GM12875 (cell line): ENCODE data around the gene MARCHF10.
"Not testable (repeated sequence)": the region's sequence is repeated elsewhere in the genome, so short reads cannot be mapped to it uniquely, and the experiment has no call there.

Experiments used
- H3K4me3 ChIP-seq: one replicate; pipeline ENCODE4 v1.5.1; 2011; ENCODE audit warnings: low read depth, low read length, control low read depth
- CTCF ChIP-seq: IDR thresholded peaks from 2 replicates; pipeline ENCODE4 v1.5.1; 2011; ENCODE audit warnings: low read depth, mild to moderate bottlenecking, control low read depth, inconsistent platforms, low read length, moderate library complexity, borderline replicate concordance; ENCODE audit not compliant: insufficient read depth

MARCHF10 gene

GRCh38 chr17:62793919-62794665 is 14.0 kb downstream of the MARCHF10 start:
- no peak overlapping the region for H3K4me3 ChIP-seq
- no peak for TF ChIP-seq CTCF

- no peak overlapping the region for H3K4me3 ChIP-seq
- TF ChIP-seq CTCF = no peak
Observed at GRCh38 chr17:62792447-62792800, 15.7 kb downstream of the MARCHF10 start.

GRCh38 chr17:62791767-62792446 is 16.2 kb downstream of the MARCHF10 start:
- TF ChIP-seq CTCF = no peak
- no peak overlapping the region for H3K4me3 ChIP-seq

- TF ChIP-seq CTCF = no peak
Observed at GRCh38 chr17:62791235-62791734, 16.8 kb downstream of the MARCHF10 start.

GRCh38 chr17:62790564-62790986 is 17.5 kb downstream of the MARCHF10 start:
- H3K4me3 ChIP-seq = no peak overlapping the region
- TF ChIP-seq CTCF = no peak

More at GRCh38 chr17:62791235-62791734, 16.8 kb downstream of the MARCHF10 start:
- no peak overlapping the region for H3K4me3 ChIP-seq

GRCh38 chr17:62787366-62787765 is 20.7 kb downstream of the MARCHF10 start:
- no peak overlapping the region for H3K4me3 ChIP-seq
- TF ChIP-seq CTCF = no peak

- TF ChIP-seq CTCF = no peak
- no peak overlapping the region for H3K4me3 ChIP-seq
Observed at GRCh38 chr17:62786646-62787045, 21.5 kb downstream of the MARCHF10 start.

GRCh38 chr17:62785983-62786382 is 22.1 kb downstream of the MARCHF10 start:
- H3K4me3 ChIP-seq = not testable (repeated sequence)
